Stomach (tissue), 4 donors: ENCODE measurements around the gene KLF16.

ENCODE experiments used
- POLR2A ChIP-seq, 4 donors: fragments of 450-650 bp; IDR thresholded peaks; one replicate each; pipeline ENCODE4 v1.6.1; 2016; ENCODE audit warnings: antibody characterized with exemption in 4 of 4, control low read depth in 2 of 4, mild to moderate bottlenecking in 1 of 4, moderate library complexity in 1 of 4
- TF ChIP-seq, protein P1 (sequence below), 7 experiments: fragments of 450-650 bp in 4 of 7; fragments of 200-600 bp in 3 of 7; sonication (generic) in 3 of 7; IDR thresholded peaks; one replicate each; pipeline ENCODE4 v1.5.1; 2016 to 2019; ENCODE audit warnings: antibody characterized with exemption in 7 of 7, control low read depth in 2 of 7, mild to moderate bottlenecking in 1 of 7

DNA sequence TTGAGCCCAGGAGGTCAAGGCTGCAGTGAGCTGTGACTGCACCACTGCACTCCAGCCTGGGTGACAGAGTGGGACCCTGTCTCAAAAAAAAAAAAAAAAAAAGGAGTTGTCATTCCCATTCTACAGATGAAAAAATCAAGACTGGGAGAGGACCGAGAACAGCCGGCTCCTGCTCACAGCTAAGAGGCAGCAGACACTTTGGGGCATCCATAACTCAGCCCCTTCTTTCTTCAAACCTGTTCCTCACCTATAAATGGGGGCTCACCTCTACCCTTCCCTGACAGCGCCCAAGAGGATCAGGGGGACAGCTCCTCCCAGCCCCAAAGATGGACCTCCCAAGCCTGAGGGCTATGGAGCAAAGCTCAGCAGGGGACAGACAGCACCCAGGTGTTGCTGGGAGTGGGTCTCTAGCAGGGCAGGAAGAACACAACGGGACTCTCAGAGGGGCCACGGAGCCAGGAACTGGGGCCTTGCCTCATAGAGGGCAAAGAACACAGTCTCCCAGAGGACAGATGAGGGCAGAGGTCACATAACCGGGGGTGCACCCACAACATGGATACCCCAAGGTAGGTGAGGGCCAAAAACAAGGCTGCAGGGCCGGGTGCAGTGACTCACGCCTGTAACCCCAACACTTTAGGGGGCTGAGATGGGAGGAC, 3.4 kb upstream of the KLF16 start:
- no peak for TF ChIP-seq POLR2A (IDR thresholded peaks at IDR 0.05)
- TF ChIP-seq, protein P1, sequence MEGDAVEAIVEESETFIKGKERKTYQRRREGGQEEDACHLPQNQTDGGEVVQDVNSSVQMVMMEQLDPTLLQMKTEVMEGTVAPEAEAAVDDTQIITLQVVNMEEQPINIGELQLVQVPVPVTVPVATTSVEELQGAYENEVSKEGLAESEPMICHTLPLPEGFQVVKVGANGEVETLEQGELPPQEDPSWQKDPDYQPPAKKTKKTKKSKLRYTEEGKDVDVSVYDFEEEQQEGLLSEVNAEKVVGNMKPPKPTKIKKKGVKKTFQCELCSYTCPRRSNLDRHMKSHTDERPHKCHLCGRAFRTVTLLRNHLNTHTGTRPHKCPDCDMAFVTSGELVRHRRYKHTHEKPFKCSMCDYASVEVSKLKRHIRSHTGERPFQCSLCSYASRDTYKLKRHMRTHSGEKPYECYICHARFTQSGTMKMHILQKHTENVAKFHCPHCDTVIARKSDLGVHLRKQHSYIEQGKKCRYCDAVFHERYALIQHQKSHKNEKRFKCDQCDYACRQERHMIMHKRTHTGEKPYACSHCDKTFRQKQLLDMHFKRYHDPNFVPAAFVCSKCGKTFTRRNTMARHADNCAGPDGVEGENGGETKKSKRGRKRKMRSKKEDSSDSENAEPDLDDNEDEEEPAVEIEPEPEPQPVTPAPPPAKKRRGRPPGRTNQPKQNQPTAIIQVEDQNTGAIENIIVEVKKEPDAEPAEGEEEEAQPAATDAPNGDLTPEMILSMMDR (IDR thresholded peaks at IDR 0.05): no peak
